ENCODE measurements around the gene P4HA3. TPM values are rescaled to one million over a fixed set of nuclear protein-coding genes. Genes with fewer than 3 reads are reported as not detected.
"Not testable (repeated sequence)": the region's sequence is repeated elsewhere in the genome, so short reads cannot be mapped to it uniquely, and the experiment has no call there.

The P4HA3 gene
- 35.5 TPM for polyA plus RNA-seq (2013, experiment 1 of 2; ENCODE audit: insufficient read length)
- polyA plus RNA-seq (2013, experiment 2 of 2; ENCODE audit: insufficient read length), result 32.2 TPM

- peak; percentile 62 for DNase-seq
These were observed at the start of gene P4HA3 for GRCh38 chr11:74311352-74311926. P4HA3 (minus strand) TSS chr11:74311640; CDS start chr11:74311611, 29 bp downstream.

- no peak for DNase-seq
These were observed 46.0 kb upstream of the P4HA3 start for GRCh38 chr11:74357449-74357848.

DNA sequence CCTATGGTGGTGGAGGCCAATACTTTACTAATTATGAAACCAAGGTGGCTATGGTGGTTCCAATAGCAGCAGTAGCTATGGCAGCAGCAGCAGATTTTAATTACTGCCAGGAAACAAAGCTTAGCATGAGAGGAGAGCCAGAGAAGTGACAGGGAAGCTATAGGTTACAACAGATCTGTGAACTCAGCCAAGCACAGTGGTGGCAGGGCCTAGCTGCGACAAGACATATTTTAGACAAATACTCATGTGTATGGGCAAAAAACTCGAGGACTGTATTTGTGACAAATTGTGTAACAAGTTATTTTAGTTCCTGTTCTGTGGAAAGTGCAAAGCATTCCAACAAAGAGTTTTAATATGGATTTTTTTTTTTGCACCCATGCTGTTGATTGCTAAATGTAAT lies 44.2 kb upstream of the P4HA3 start:
- no peak for DNase-seq

GRCh38 chr11:74354036-74354435 lies 42.6 kb upstream of the P4HA3 start:
- no peak for DNase-seq

DNA sequence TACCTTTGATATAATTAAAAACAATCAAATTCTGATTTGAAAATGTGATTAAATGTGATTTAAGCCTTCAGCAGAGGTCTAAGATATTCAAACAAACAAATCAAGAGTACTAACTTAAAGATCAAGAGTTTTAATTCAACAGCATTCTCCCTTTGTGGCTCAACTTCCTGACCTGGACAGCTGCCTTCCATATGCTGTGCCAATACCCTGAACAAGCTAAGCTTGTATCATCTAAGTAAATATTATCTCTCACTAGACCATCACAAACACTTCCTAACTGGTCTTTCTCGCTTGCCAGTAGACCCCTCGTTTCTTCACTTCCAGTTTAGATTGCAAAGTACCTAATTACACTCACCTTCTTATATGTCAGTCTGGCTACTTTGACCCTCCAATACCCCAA lies 35.9 kb upstream of the P4HA3 start:
- DNase-seq, result no peak

DNA sequence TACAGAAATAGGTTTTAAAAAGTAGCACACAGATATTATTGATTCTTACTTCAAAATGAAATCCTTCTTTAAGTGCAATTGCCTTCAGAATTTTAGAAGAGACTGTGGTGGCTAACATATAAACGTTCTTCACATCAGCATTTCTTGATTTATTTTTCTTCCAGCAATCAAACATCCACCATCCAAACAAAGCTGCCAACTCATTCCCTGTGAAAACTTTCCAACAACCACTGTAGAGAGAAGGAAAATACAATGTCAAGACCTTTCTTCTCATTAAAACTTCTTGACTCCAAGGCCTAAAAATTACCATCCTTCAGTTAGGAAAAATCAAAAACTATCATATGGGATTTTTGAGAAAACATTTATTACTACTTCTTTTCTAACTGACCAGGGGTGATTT lies 34.0 kb upstream of the P4HA3 start:
- no peak for DNase-seq

DNA sequence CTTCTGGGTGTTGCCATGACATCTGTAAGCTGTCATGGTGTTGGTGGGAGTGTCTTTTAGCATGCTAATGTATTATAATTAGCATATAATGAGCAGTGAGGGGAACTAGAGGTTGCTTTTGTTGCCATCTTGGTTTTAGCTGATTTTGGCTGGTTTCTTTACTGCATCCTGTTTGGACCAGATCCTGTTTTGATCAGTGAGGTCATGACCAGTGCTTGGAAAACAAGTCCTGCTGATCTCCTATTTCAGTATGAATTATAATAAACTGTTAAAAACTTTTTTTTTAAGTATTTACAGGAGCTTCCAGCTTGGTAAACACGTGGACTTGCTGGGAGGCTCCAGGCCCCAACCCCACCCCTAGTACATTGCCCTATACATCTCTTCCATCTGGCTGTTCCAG lies 30.5 kb upstream of the P4HA3 start:
- no peak for DNase-seq

DNA sequence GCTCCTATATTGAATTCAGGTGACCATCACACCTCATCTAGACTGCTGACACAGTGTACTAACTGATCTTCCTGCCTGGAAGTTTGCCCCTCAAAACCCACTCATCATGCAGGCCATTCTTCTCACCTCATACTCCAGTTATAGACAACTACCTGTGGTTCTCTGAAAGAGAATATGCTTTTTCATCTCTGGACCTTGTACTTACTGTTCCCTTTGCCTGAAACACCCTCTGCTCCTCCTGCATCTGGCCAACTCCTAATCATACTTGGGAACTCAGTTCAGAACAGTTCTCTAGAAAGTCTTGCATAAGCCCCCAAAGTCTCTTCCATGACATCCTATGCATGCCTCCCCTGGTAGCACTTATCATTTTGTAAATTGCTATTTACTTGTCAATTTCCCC lies 28.2 kb upstream of the P4HA3 start:
- no peak for DNase-seq

GRCh38 chr11:74338963-74339362 lies 27.5 kb upstream of the P4HA3 start:
- DNase-seq, result no peak

DNA sequence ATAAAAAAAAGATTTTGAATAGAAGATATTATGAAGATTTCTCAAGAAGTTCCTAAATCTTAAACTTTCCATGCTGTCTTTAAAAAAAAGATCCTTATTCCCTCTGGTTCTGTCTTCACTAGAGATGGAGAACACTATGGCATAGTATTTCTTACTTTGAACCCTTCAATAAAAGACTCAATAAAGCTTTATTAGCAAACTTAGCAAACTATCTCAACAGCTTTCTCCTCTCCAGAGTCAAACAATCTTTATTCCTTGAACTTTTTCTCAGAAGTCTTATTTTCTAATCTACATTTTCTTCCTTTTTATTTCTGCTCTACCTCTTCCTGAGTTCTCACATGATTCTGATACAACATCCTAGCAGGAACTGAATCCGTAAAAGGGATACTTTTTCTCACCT lies 21.8 kb upstream of the P4HA3 start:
- DNase-seq, result no peak

GRCh38 chr11:74332291-74332690 lies 20.9 kb upstream of the P4HA3 start:
- no peak for DNase-seq

GRCh38 chr11:74331000-74331399 lies 19.6 kb upstream of the P4HA3 start:
- not testable (repeated sequence) for DNase-seq

DNA sequence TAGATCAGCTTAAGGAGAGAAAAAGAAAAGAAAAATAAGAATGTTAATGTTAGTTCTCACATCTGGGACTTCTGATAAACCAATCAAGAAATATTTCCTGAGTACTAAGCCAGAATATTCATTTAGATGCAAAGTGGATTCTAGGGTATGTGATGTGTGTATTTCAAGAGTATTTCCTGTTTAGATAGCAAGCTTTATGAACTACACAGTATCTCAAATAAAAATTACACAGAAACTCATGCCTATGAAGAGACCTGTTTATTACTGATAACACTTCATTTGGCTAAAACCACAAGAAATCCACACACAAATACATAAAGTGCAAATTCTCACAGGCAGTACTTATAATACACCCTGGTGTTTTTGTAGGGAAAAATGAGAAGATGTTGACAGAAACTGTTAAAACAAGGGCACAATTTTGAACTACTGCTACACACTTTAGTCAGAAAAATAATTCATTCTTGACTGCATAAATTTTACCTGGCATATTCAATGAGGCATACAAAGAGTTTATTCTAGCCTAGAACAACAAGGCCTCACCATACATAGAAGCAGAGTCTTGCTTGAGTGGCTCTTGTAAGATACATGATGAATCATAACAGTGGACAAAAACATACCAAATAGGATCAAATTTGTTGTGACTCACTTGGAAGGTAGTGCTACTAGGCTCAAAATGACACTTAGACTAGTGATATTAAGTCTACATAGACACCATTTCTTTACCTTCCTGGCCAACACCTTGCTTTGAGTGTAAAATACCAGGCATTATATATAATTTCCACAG lies 18.8 kb upstream of the P4HA3 start:
- DNase-seq, result peak; percentile 49

DNA sequence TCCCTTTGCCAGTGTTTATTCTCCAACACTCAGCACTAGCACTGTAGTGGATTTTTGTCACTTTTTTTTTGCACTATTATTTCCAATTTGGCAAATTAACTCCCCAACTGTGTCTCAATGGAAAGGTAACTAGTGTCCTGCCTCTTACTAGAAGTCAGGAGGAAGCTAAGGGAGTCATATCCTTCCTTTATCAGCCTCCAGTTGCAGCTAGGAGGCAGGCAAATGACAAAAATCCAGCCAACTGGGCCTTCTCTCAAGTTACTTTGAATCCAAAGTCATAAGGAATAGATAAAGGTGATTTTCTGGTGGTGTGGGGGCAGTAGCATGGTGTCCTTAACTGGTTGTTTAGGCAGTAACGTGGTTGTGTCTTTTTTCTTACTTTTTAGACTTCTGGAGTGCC lies 15.6 kb upstream of the P4HA3 start:
- no peak for DNase-seq

DNA sequence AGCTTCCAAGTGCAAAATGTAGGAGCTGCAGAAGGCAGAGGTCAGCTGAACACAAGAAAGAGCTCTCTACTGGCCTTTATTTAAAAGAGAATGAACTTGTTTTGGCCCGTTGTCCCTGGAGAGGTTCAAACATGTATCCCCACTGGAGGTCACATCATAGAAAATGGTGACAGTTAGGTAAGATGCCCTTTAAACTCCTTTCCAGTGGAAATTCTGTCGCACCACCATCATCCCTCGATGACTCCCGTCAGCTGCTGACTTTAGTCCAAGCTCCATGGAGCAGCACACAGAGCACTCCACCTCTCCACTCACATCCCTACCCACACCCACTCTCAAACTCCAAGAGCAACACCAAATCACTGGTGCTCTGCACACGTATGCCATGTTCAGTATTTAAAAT lies 15.2 kb upstream of the P4HA3 start:
- no peak for DNase-seq

GRCh38 chr11:74325649-74326645 lies 14.5 kb upstream of the P4HA3 start:
- peak; percentile 89 for DNase-seq

- no peak for DNase-seq
These were observed 11.2 kb upstream of the P4HA3 start for GRCh38 chr11:74322667-74323066.

DNA sequence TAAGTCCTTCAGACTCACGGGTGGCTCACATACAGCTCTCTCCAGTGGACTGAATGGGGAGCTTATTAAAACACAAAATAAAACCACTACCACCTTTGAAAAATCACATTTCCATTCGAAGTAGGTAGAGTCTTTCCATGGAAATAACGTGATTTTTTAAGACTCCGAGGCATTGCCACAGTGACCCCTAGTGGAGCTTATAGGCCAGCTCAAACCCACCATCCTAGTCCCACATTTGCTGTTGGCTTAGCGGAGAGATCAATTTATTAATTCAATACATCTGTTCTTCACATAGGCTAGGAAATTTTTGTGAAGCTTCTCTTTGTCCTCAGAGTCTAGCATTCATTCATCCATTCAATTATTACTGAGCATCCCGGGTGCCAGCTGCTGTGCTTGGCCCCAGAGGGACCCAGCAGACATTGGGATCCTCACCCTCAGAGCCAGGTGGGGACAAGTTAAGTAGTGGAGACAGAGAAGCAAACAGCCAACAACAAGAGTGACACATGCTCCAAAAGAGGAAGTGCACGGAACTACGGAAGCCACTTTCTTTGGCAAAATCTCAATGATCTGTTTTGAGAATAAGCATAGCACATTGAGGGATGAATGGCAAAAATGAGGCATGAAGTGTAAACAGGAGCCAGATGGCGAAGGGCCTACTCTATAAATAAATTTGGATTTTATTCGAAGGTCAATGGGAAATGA lies 10.2 kb upstream of the P4HA3 start:
- DNase-seq, result peak; percentile 60

DNA sequence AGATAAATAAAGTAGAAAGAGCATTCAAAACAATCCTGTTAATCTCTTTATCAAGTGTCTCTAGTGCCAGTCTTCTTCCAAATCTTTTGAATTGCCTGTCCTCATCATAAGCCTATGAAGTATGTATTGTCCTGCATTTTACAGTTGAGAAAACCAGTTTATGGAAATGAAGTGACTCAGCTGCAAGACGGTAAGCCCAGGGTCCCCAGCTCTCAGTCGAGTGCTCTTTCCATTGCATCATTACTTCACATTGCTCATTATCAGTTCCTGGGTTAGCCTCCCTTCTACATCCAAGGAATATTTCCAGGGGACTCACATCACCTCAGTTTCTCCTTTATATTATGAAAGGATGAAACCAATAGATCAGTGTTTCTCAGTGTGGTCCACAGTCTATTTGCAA lies 9.1 kb upstream of the P4HA3 start:
- DNase-seq, result peak; percentile 22

GRCh38 chr11:74319139-74319816 lies 7.8 kb upstream of the P4HA3 start:
- peak; percentile 95 for DNase-seq

GRCh38 chr11:74318241-74318932 lies 6.9 kb upstream of the P4HA3 start:
- peak; percentile 70 for DNase-seq
